Ishikawa (cell line): ENCODE measurements around the gene ZFYVE21.

Source experiments
- CEBPB ChIP-seq: IDR thresholded peaks from 2 replicates; pipeline ENCODE4 v1.6.1; 2012
- CREB1 ChIP-seq: IDR thresholded peaks from 2 replicates; pipeline ENCODE4 v1.6.1; 2012; ENCODE audit warnings: low read depth
- EGR1 ChIP-seq: IDR thresholded peaks from 2 replicates; pipeline ENCODE4 v1.6.1; 2012
- EP300 ChIP-seq: IDR thresholded peaks from 2 replicates; pipeline ENCODE4 v1.6.1; 2012; ENCODE audit warnings: borderline replicate concordance
- FOXM1 ChIP-seq: IDR thresholded peaks from 2 replicates; pipeline ENCODE4 v1.6.1; 2012; ENCODE audit warnings: low read depth, borderline replicate concordance
- MAX ChIP-seq: IDR thresholded peaks from 2 replicates; pipeline ENCODE4 v1.6.1; 2012
- NFIC ChIP-seq: IDR thresholded peaks from 2 replicates; pipeline ENCODE4 v1.6.1; 2012
- RAD21 ChIP-seq: IDR thresholded peaks from 2 replicates; pipeline ENCODE4 v1.6.1; 2012; ENCODE audit warnings: low read depth
- REST ChIP-seq: IDR thresholded peaks from 2 replicates; pipeline ENCODE4 v1.6.1; 2012; ENCODE audit warnings: low read depth, mild to moderate bottlenecking
- TAF1 ChIP-seq: IDR thresholded peaks from 2 replicates; pipeline ENCODE4 v1.6.1; 2012; ENCODE audit warnings: low read depth, mild to moderate bottlenecking
- TCF12 ChIP-seq: IDR thresholded peaks from 2 replicates; pipeline ENCODE4 v1.6.1; 2012; ENCODE audit warnings: low read depth
- TEAD4 ChIP-seq: IDR thresholded peaks from 2 replicates; pipeline ENCODE4 v1.6.1; 2012
- USF1 ChIP-seq: IDR thresholded peaks from 2 replicates; pipeline ENCODE4 v1.6.1; 2012
- YY1 ChIP-seq: IDR thresholded peaks from 2 replicates; pipeline ENCODE4 v1.6.1; 2012; ENCODE audit warnings: low read depth
- ZBTB7A ChIP-seq: IDR thresholded peaks from 2 replicates; pipeline ENCODE4 v1.6.1; 2012; ENCODE audit warnings: low read depth

Gene ZFYVE21

GRCh38 chr14:103731916-103732867 lies 16.6 kb downstream of the ZFYVE21 start:
- no peak for TF ChIP-seq CEBPB
- TF ChIP-seq FOXM1, result no peak
- TF ChIP-seq YY1, result no peak
- TF ChIP-seq REST, result no peak
- no peak for TF ChIP-seq CREB1
- no peak for TF ChIP-seq NFIC
- TF ChIP-seq MAX, result no peak
- no peak for TF ChIP-seq ZBTB7A
- no peak for TF ChIP-seq EP300
- TF ChIP-seq USF1, result no peak
- no peak for TF ChIP-seq TCF12
- TF ChIP-seq RAD21, result no peak
- no peak for TF ChIP-seq TAF1
- no peak for TF ChIP-seq TEAD4
- no peak for TF ChIP-seq EGR1

GRCh38 chr14:103732868-103733620 lies 17.4 kb downstream of the ZFYVE21 start:
- TF ChIP-seq REST (no peak), MAX (no peak), FOXM1 (no peak), YY1 (no peak), TCF12 (no peak), EP300 (no peak), TEAD4 (no peak), USF1 (no peak), EGR1 (no peak)

- TF ChIP-seq RAD21 (no peak), TAF1 (no peak)
Measured at GRCh38 chr14:103733651-103734050, 18.0 kb downstream of the ZFYVE21 start.

- TF ChIP-seq NFIC (no peak), ZBTB7A (no peak), TAF1 (no peak), MAX (no peak), RAD21 (no peak), CREB1 (no peak), REST (no peak), TCF12 (no peak), EGR1 (no peak)
Measured at GRCh38 chr14:103734081-103734888, 18.7 kb downstream of the ZFYVE21 start.
